WERI-Rb-1 (cell line): ENCODE data around the gene GNG14.
"Not testable (repeated sequence)": the region's sequence is repeated elsewhere in the genome, so short reads cannot be mapped to it uniquely, and the experiment has no call there.

Experiments used
- DNase-seq: peaks from one replicate; pipeline ENCODE4 v3.0.0-alpha.2; 2020
- H3K27ac ChIP-seq: fragments of 250-450 bp; sonication (Bioruptor Pico); 2 replicates; pipeline ENCODE4 v1.5.1; 2020; ENCODE audit warnings: mild to moderate bottlenecking, moderate library complexity
- H3K27me3 ChIP-seq: fragments of 250-450 bp; sonication (Bioruptor Pico); 2 replicates; pipeline ENCODE4 v1.5.1; 2021; ENCODE audit warnings: mild to moderate bottlenecking, low read depth, moderate library complexity; ENCODE audit not compliant: insufficient read depth, severe bottlenecking
- H3K36me3 ChIP-seq: fragments of 250-450 bp; sonication (Bioruptor Pico); 2 replicates; pipeline ENCODE4 v1.5.1; 2020; ENCODE audit warnings: mild to moderate bottlenecking, moderate library complexity
- H3K4me3 ChIP-seq: 2 replicates; pipeline ENCODE4 v1.5.1; 2011; ENCODE audit warnings: low read depth, mild to moderate bottlenecking, control low read depth, low read length
- H3K9me3 ChIP-seq: fragments of 250-450 bp; sonication (Bioruptor Pico); 2 replicates; pipeline ENCODE4 v1.5.1; 2021; ENCODE audit warnings: mild to moderate bottlenecking, moderate library complexity; ENCODE audit not compliant: severe bottlenecking
- TF ChIP-seq, protein P1 (sequence below): IDR thresholded peaks from 2 replicates; pipeline ENCODE4 v1.5.1; 2011; ENCODE audit warnings: low read depth, mild to moderate bottlenecking, control low read depth, inconsistent platforms, low read length

The GNG14 gene

GRCh38 chr19:12687496-12688196 is at the start of gene GNG14:
GNG14 (plus strand) TSS chr19:12687998; CDS start chr19:12688049, 51 bp downstream.
- H3K27ac ChIP-seq, result no peak within 1 kb of the TSS
- no peak for DNase-seq
- no peaks in the 10 kb centered on the region; the same call in 1 of the 2 replicates for H3K36me3 ChIP-seq
- TF ChIP-seq, protein P1, sequence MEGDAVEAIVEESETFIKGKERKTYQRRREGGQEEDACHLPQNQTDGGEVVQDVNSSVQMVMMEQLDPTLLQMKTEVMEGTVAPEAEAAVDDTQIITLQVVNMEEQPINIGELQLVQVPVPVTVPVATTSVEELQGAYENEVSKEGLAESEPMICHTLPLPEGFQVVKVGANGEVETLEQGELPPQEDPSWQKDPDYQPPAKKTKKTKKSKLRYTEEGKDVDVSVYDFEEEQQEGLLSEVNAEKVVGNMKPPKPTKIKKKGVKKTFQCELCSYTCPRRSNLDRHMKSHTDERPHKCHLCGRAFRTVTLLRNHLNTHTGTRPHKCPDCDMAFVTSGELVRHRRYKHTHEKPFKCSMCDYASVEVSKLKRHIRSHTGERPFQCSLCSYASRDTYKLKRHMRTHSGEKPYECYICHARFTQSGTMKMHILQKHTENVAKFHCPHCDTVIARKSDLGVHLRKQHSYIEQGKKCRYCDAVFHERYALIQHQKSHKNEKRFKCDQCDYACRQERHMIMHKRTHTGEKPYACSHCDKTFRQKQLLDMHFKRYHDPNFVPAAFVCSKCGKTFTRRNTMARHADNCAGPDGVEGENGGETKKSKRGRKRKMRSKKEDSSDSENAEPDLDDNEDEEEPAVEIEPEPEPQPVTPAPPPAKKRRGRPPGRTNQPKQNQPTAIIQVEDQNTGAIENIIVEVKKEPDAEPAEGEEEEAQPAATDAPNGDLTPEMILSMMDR, result no peak
- H3K27me3 ChIP-seq, result no peaks in the 10 kb centered on the region
- no peak within 1 kb of the TSS for H3K4me3 ChIP-seq
- no peaks in the 10 kb centered on the region for H3K9me3 ChIP-seq

- H3K36me3 ChIP-seq, result no peaks in the 10 kb centered on the region
- H3K9me3 ChIP-seq, result peaks cover 2% of the 10 kb centered on the region
Measured at GRCh38 chr19:12638611-12639182, 49.1 kb upstream of the GNG14 start.

GRCh38 chr19:12639901-12640613 is 47.7 kb upstream of the GNG14 start:
- Histone ChIP-seq H3K4me3 (peak overlapping the region; percentile 32), H3K36me3 (no peaks in the 10 kb centered on the region), H3K27ac (peak overlapping the region; percentile 65), H3K9me3 (peaks cover 2% of the 10 kb centered on the region), H3K27me3 (no peaks in the 10 kb centered on the region)
- TF ChIP-seq, protein P1, result peak; percentile 94
- peak; percentile 87 for DNase-seq

More at GRCh38 chr19:12638611-12639182, 49.1 kb upstream of the GNG14 start:
- H3K27ac ChIP-seq, result no peak overlapping the region
- TF ChIP-seq, protein P1, result no peak
- H3K4me3 ChIP-seq, result no peak overlapping the region
- DNase-seq, result no peak
- no peaks in the 10 kb centered on the region for H3K27me3 ChIP-seq

DNA sequence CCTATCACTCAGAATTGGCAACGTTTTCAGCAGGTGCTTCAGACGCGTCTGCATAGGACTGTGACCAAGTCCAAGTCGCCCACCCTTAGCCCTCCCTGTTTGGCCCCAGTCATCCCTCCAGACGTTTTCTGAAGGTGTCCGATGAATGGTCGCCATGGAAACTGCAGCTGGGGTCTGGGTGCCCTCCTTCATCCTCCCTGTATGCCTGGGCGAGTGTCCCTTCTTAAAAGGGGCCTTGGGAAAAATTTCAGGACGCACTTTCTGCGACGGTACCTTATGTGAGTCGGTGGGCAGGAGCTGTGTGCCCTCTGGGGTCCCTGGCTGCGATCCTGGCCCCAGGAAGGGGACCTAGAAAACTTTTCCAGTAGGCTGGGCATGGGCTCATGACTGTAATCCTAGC is 46.3 kb upstream of the GNG14 start:
- H3K27me3 ChIP-seq, result no peaks in the 10 kb centered on the region
- H3K9me3 ChIP-seq, result peaks cover 2% of the 10 kb centered on the region
- H3K27ac ChIP-seq, result no peak overlapping the region
- H3K4me3 ChIP-seq, result no peak overlapping the region
- TF ChIP-seq, protein P1, result no peak
- no peak for DNase-seq
- no peaks in the 10 kb centered on the region for H3K36me3 ChIP-seq

DNA sequence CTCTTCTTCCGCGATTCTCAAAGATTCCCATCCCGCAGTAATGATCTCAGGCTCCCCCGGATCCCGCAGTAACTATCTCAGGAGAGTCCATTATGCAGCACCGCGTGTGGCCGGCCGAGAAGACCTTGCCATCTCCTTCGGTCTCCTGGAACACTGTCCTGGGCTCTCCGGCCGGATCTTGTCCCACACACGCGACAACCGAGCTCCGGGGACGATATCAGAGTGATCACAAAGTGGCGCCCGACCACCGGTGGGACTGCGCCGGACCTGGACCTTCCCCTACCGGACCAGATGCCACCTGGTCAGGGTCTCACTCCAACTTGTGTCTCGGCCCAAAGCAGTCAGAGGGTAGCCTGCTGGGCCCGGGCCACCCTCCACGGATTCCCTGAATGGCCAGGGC is 45.3 kb upstream of the GNG14 start:
- no peak for DNase-seq
- TF ChIP-seq, protein P1, result no peak
- Histone ChIP-seq H3K27ac (no peak overlapping the region), H3K36me3 (no peaks in the 10 kb centered on the region), H3K27me3 (no peaks in the 10 kb centered on the region), H3K4me3 (no peak overlapping the region), H3K9me3 (peaks cover 2% of the 10 kb centered on the region)

- not testable (repeated sequence) for H3K9me3 ChIP-seq
Measured at GRCh38 chr19:12643716-12644115, 44.1 kb upstream of the GNG14 start.

More at GRCh38 chr19:12643716-12644115, 44.1 kb upstream of the GNG14 start:
- H3K27me3 ChIP-seq, H3K36me3 ChIP-seq, H3K4me3 ChIP-seq, DNase-seq, H3K27ac ChIP-seq: not testable (repeated sequence)
